ENCODE measurements around the gene STK25. TPM values are rescaled to one million over a fixed set of nuclear protein-coding genes. Genes with fewer than 3 reads are reported as not detected.
"Not testable (repeated sequence)": the region's sequence is repeated elsewhere in the genome, so short reads cannot be mapped to it uniquely, and the experiment has no call there.

STK25 gene
- total RNA-seq, 1 experiment from 2014 or later: 133 TPM

DNA sequence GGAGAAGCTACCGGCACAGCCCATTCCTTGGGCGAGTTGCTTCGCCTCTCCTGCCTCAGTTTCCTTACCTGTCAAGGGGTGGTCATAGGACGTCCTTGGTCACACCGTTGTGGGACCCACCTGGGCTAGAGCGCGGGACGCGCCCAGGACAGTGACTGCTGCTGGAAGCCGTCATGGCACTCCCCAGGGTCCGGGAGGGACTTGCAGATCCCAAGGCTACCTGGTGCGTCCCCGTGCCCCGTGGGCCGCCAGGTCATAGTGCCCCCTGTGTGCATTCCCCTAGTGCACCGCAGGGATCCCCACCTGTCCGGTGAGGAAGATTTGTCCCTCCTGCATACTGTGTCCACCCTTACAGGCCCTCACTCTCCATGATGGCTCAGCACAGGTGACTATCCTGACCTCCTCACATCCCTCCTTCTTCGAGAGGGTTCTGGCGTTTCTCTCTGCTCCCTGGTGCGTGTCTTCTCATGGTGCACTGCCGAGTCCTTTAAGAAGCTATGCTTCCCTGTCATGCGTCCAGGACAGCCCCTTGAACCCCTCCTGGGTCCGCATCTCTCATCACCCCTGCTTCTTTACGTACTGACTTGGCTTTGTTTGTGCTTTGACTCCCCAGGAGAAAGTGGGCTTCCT is 886 bp upstream of the STK25 start:
- no peak for DNase-seq (ENCODE audit: low read depth)

DNA sequence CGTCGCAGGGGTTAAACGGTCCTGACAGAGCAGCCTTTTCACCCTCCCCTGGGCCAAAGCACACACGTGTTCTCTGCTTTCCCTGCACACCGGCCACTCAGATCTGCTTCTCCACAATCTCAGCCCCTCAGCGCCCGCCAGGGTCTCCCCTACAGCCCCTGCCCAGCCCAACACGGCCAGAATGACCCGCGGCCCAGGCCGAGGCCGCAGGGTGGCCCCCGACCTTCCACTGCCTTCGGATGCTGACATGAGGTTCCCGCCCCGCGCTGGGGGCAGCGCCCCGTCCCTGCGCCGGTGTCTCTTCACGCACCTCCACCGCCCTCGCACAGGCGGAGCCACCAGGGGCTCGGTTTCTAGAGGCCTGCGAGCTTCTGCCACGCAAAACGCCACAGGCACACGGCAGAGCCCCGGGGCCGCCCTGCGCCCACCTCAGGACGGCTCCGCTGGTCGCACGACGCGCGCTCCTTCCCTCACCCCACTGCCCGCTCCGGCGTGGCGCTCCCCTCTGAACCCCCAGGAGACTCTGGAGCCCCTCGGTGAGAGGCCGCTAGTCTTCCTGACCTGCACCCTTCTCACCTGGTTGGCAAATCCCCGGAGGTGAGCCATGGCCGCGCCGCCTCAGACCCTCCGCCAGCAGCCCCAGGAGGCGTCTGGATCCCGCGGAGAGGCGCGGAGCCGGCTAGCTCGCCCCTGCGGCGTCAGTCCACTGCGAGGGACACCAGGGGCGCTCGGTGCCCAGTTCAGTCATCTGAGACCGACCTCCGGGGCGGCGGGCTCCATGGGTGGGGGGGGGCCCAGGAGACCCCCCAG is 749 bp downstream of the STK25 start:
- peak; percentile 55 for DNase-seq (ENCODE audit: low read depth)

DNA sequence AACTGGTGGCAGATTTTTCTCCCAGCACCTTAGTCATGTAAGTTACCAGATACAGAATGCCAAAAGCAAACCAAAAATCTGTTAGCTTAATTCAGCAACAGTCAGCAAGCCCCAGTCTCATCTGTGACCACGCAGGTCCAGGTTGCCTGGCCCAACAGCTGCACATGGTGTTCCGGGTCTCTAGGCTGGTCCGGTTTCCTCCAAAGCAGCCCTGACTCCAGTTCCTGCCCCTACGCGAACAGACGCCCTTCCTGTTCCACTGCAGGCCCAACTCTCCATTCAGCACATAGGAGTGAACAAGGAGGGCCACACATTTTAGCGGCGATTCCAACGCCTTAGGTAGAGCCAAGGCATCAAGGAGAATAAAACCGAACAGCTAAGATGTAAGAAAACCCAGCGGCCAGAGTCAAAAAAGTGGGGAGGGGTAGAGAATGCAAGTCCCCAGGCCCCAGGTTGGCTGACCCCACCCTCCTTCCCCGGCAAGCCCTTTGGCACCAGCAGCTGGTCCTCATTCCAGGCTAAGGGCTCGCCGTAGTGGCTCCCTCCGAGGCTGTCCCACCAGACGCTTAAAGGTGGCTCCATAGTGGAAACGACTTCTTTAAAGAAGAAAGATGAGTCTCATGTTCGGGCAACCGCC is 1.5 kb downstream of the STK25 start:
- DNase-seq (ENCODE audit: low read depth): no peak

DNA sequence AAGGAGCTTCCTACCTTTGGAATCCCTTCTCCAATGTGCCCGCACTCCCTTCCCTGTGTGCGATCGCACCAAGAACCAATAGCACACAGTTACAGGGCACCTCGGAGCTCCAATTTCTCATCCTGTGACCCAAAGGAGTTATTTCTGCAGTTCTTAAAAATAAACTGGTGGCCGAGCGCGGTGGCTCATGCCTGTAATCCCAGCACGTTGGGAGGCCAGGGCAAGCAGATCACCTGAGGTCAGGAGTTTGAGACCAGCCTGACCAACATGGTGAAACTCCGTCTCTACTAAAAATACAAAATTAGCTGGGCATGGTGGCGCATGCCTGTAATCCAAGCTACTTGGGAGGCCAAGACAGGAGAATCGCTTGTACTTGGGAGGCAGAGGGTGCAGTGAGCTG is 2.1 kb downstream of the STK25 start:
- DNase-seq (ENCODE audit: low read depth): not testable (repeated sequence)

DNA sequence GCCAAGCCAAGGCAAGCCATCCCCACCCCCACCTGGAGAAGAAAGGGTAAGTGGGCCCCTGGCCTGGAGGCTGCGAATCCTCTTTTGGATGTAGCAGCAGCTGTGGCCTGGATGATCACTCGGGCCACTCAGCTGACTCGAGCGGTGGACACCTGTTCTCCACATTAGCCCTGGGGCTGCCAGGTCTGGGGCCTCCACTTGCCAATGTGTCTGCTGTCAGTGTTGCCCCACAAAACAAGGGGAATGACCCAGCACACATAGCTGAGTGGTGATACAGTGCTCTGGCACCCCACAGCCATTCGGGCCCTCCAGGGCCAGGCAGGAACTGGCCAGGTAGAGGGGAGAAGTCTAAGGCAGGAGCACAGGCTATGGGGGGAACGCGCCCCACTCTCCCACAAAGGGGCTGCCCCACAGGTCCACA is 2.6 kb downstream of the STK25 start:
- no peak for DNase-seq (ENCODE audit: low read depth)

DNA sequence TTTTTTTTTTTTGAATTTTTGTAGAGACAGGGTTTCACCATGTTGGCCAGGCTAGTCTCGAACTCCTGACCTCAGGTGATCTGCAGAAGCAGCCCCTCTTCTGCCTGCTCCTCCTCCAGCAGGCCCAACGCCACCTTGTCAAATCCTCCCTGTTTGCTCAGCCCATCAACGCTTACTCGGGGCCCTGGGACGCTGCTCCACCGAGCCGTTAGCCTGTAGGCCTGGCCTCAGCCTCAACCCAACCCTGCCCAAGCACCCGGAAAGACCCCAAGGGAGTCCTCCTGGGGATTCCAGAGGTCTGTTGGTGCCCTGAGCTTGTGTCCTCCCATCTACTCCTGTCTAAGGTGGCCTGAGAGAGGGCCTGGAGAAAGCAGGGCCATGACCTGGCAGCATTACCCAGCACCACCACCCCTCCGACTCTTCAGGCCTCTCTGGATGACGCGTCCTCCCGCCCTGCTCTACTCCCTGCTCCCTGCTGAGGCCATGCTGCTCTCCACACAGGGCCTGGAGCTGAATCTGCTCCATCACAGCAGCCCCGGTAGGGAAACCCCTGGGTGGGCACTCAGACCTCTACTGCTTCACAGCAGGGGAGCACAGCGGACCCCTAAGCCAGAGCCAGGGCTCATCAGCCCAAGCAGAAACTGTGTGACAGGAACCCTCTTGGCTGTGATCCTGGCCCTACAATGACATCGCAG is 3.2 kb downstream of the STK25 start:
- DNase-seq (ENCODE audit: low read depth): no peak

DNA sequence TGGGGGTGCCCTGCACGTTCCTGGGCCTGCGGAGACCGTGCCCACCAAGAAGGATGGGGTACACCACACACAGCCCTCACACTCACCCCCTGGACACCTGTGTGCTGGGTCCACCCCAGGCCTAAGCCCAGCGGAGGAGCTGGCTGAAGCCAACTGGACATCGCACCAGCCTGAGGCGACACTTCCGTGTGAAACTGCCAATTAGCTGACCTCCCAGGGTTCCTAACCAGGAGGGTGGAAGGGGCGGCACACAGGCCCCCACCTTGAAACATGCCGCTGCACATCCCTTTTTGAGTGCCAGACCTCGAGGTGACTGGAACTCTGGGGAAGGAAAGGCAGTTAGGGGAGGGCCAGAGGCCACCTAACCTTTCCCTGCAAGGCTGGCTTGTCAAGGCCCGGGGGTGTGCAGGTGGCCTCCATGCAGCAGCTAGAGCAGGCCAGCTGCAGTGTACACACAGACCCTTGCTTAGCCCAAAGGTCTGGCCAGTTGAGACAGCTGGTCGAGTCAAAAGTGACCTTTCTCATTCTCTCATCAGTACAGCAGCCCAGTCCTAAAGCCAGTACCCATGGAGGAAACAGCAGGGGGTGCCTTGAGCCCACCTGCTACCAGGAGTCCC is 4.5 kb downstream of the STK25 start:
- no peak for DNase-seq (ENCODE audit: low read depth)

DNA sequence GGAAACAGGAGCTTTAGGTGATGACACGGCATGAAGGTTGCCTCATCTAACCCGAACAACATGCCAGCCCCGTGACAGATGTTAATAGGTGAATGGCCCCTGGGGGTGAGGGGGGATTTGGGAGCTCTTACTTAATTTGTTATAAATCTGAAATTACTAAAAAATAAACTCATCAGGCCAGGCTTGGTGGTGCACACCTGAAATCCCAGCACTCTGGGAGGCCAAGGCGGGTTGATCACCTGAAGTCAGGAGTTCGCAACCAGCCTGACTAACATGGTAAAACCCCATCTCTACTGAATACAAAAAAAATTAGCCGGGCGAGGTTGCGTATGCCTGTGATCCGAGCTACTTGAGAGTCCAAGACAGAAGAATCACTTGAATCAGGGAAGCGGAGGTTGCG is 6.1 kb downstream of the STK25 start:
- no peak for DNase-seq (ENCODE audit: low read depth)

DNA sequence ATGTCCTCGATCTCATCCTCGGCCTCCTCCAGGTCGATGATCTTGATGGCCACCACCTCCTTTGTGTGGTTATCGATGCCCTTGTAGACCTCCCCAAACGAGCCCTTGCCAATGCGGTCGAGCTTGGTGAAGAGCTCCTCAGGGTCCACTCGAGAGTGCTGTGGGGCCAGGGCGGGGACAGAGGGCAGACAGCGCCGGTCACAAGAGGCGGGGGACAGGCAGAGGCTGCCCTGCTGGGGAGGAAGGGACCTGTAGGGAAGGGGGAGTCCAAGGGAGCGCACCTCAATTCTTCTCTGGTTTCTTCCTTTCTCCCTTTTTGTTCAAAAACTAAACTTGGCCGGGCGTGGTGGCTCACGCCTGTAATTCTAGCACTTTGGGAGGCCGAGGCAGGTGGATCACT is 6.8 kb downstream of the STK25 start:
- DNase-seq (ENCODE audit: low read depth): no peak

DNA sequence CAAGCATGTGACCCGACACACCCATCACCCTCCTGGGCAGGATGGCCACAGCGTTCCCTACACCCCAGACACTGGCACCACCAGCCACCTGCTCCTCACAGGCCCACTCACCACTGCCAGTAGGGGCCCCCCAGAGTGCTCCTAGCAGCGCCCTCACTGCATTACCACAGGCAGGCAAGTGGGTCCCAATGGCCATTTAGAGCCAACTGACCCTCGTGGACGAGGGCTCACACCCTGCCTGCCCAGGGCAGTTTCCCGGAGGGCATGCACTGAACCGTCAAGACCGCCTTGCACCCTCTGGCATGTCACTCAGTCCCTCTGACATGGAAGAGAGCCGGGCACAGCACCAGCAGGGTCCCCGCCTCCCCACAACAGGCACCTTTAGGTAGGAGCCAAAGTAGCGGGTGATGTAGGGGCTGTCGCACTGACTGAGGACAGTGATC is 7.3 kb downstream of the STK25 start:
- DNase-seq (ENCODE audit: low read depth): no peak

DNA sequence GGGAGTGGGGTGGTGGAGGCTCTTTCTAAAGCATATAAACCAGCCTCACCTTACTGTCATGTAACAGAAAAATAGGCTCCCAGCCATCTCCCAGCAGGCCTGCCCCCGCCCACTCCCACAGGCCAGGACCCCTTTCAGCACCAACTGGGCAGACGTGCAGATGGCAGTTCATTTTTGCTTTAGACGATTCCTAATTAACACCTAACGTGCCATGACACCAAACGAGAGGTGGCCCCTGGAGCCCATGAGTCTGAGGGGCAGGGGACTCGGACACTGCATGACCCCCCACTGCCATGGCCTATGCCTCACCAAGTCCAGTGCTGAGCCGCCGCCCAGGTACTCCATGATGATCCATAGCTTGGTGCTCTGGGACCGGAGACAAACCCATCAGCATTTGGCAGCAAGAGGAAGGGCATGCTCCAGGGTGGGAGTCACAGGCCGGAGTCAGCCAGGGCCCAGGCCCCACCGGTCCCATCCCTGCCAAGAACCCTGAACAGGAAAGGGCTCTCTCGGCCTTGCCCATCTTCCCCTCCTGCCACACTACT is 7.9 kb downstream of the STK25 start:
- DNase-seq (ENCODE audit: low read depth): no peak

DNA sequence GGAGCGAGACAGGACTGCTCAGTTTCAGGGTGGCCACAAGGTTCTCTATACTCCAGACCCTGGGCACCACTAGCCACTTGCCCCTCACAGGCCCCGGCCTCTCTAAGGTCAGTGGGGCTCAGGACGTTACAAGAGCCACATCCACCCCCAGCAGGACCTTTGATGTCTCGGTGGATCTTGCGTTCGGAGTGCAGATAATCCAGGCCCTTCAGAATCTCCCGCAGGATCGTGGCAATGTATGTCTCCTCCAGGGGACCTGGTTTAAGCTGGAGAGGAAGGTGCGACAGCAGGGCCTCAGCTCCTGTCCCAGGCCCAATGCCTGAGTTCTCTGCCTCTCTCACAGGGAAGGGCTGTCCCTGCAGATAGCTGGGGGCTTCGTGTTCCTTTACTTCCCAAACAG is 8.4 kb downstream of the STK25 start:
- no peak for DNase-seq (ENCODE audit: low read depth)

DNA sequence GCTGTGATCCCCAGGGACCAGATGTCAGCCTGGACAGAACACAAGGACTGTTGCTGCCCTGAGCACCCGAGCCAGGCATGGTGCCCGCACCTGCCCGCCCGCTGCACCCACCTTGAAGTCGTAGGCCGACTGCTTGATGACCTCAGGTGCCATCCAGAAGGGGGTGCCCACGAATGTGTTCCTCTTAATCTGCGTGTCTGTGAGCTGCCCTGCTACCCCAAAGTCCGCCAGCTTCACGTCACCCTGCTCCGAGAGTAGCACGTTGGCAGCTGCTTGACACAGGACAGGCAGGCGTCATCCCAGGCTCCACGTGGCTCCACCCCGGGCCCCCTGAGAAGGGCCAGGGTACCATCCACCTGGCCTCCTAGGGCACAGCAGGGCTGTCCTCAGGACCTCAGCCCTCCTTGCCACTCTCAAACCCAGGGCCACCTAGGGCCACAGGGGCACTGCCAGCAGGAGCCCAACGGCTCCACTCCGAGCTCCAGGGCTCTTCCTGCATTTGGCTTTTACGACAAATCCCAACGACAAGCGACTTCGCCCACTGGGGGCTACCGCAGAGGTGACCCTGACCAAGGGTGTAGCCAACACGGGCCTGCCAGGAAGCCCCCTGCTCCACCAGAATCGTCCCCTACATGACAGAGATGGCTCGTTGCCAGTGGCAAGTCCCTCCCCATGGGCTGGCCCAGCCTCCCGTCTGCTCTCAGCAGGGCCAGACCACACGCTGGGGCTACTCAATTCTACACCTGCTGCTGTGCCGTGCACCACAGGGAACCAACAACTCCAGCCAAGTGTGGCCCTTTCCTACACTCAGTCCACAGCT is 9.0 kb downstream of the STK25 start:
- no peak for DNase-seq (ENCODE audit: low read depth)

DNA sequence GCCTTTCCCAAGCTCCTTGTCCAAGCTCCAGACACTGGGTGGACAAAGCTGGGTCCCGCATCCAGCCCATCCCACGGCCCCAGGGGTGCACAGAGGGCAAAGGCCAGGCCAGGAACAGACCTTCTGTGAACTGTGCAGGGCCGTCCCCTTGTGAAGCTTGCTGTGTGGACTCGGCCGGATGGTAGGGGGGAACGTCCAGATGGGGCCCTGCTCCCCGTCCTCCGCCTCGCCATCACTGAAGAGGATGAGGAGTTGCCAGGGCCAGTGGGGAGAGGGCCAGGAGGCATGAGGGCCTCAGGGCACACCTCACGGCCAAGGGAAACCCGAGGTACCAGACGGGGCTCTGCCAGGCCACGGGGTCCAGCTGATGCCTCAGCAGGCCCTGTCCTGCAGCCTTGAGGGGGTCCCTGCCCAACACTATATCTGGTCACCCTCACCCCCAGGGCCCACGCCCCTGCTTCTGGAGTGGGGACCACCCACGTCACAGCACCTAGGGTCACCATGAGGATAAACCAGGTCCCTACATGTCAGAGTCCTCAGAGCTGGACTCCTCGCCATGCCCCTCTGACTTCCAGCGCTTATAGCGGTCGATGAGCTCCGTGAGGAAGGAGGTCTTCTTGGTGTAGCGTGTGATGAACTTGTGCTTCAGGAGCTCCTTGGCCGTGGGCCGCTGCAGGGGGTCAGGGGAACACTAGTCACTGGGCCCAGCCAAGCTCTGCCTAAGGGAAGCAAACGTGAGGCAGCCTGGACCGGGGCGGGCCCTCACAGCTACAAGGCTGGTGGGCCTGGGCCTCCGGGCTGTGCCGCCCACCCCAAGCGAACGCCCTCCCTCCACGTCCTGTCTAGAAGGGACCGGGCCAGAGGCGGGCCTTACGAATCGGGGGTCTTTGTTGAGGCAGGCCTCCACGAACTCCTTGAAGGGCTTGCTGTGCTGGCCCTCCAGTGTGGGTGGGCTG is 10.0 kb downstream of the STK25 start:
- no peak for DNase-seq (ENCODE audit: low read depth)

DNA sequence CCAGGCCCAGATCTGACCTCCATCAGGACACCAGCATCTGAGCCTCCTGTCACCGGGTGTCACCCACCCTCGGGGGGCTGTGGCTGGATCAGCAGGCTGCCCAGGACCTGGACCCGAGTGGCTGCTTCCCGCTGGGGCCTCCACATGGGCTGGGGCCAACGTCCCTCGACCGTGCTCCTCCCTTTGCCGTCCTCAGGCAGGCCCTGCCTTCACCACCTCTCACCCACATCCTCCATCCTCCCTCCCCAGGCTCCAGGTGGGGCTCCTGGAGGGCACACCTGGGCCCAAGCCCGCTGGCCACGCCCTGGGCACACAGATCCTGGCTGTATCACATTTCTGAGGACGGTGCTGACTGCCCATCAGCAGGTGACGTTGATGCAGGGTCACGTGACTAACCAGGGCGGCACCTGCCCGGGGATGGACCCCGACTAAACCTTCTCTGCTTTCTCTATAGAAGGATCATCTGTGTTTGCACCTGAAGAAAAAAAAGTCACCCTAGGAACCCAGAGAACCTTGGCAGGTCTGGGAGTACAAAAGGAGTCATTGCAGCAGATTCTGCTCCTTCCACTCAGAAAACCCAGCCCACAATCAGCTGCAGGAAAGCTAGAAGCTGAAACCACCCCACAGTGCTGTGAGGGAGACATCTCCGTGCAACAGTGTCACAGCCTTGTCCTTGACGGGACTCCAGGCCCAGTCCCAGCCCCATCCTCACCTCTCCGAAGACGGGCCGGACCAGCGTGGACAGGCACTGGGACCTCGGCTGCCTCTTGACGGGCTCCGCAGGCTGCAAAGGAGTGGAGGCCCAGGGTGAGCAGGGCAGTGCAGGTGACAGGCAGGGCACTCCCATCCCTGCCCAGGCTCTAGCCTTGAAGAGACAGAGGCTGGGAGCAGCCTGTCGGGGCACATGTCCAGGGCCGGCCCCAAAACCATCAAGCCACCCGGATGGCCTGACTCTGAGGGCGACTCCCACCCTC is 11.2 kb downstream of the STK25 start:
- DNase-seq (ENCODE audit: low read depth): no peak

DNA sequence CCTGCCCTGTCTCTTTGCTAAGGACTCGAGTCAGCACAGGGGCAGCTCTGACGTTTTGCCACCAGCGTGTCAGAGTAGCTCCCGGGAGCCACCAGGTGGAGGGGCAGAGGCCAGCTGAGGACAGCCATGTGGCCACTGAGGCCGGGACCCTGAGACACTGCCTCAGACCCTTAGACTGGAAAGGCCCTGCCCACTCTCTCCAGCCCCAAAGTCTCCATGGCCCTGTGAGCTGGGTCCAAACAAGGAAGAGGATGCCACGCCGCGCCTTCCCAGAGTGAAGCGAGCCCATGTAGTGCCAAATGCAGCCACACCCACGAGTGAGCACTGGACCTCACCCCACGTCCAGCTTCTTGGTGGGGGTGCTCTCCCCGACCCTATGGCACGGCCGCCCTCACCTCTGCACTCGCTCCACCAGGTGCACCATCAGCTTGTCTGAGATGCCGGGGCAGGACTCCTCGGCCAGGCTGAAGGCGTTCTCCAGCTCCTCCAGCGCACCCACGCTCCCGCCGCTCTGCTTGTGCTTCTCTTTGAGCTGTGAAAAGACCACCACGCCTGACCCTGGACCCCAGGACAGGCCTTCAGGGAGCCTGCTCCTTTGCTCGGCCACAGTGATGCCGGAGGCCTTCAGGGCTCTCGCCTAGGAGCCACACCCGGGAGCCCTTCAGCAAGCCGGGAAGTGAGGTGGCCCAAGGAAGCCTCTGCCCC is 12.2 kb downstream of the STK25 start:
- DNase-seq (ENCODE audit: low read depth): no peak

DNA sequence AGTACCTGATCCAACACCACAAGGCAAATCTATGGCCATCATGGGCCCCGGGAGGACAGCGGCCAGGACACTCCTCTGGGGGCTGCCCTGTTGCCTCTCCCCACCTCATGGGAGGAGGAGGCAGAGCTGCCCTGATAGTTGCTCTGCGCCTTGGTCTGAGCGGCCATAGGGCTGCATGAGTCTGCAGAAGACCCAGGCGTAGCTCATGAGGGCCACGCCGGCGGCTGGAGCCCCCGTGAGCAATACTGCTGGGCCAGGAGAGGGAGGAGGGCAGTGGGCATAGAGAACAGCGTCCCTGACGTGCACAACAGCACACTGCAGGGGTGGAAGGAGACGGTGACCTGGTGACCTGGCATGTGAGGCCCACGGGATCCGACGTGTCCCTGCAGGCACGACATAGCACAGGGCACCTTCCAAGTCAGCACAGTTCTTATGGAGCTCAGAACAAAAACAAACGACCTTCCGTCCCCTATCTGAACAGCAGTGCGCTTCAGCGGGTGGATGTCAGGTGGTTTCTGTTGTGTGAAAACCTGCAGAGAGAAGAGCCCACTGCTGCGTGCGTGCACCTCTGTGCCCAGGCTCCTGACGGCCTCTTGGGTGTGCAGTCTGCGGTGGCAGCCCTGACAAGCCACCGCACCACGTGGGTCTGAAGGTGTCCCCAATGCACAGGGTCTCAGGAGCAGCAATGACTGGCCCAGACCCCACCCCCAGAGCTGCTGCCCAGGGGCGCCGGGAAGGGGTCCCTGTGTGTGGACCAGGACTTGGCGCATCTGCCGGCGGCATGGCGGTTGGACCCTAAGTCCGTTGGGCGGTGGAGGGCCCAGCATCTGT is 13.0 kb downstream of the STK25 start:
- no peak for DNase-seq (ENCODE audit: low read depth)

All from M059J (cell line).